GM10266 (cell line): Measurements from ENCODE around the gene C4orf46.

Experiments used
- DNase-seq: peaks from one replicate; pipeline ENCODE4 v3.0.0; 2012; ENCODE audit errors: extremely low spot score
- TF ChIP-seq, protein P1 (sequence below): IDR thresholded peaks from 2 replicates; pipeline ENCODE4 v1.5.1; 2012; ENCODE audit warnings: mild to moderate bottlenecking, low read depth; ENCODE audit not compliant: control insufficient read depth, insufficient read depth; ENCODE audit errors: missing control alignments

The C4orf46 gene

DNA sequence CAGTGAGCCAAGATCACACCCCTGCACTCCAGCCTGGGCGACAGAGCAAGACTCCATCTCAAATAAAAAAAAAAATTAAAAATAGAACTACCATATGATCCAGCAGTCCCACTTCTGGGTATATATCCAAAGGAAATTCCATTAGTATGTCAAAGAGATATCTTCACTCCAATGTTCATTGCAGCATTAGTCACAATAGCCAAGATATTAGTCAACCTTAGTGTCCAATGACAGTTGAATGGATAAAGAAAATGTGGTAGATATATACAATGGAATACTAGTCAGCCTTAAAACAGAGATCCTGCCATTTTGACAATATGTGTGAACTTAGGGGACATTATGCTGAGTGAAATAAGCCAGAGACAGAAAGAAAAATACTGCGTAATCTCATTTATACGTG is 49.4 kb downstream of the C4orf46 start:
- TF ChIP-seq, protein P1, sequence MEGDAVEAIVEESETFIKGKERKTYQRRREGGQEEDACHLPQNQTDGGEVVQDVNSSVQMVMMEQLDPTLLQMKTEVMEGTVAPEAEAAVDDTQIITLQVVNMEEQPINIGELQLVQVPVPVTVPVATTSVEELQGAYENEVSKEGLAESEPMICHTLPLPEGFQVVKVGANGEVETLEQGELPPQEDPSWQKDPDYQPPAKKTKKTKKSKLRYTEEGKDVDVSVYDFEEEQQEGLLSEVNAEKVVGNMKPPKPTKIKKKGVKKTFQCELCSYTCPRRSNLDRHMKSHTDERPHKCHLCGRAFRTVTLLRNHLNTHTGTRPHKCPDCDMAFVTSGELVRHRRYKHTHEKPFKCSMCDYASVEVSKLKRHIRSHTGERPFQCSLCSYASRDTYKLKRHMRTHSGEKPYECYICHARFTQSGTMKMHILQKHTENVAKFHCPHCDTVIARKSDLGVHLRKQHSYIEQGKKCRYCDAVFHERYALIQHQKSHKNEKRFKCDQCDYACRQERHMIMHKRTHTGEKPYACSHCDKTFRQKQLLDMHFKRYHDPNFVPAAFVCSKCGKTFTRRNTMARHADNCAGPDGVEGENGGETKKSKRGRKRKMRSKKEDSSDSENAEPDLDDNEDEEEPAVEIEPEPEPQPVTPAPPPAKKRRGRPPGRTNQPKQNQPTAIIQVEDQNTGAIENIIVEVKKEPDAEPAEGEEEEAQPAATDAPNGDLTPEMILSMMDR, result no peak
- DNase-seq, result no peak

DNA sequence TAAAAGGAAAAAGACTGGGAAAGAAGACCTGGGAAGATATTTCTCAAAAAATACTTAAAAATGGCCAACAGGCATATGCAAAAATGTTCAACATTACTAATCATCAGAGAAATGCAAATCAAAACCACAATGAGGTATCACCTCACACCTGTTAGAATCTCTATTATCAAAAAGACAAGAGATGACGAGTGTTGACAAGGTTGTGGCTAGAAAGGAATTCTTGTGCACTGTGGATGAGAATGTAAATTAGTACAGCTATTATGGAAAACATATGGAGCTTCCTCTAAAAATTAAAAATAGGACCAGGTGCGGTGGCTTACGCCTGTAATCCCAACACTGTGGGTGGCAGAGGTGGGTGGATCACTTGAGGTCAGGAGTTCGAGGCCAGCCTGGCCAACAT is 50.0 kb downstream of the C4orf46 start:
- TF ChIP-seq, protein P1, result no peak
- no peak for DNase-seq

DNA sequence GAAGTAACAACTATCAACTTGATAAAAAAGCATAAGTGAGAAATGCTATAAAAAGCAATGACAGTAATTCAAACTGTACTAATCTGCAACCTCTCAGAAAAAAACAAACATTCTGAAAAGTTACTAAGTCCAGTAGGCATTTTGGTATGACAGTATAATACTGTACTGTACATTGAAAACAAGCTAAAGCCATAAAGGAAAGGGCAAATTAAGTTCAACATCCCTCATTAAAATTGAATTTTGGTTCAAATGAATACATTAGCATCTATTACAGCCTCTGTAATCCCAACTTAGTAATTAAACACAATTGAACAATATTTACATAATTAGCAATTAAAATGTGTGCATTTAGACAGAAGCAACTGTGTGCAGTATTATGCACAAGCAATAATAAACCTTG is 53.7 kb downstream of the C4orf46 start:
- TF ChIP-seq, protein P1, result no peak
- DNase-seq, result no peak
